Measurements from ENCODE around the gene SUMO4. TPM values are rescaled to one million over a fixed set of nuclear protein-coding genes. Genes with fewer than 3 reads are reported as not detected.
A peak's percentile ranks its signal among the peaks of the same experiment; 100 is the strongest.
"Not testable (repeated sequence)": the region's sequence is repeated elsewhere in the genome, so short reads cannot be mapped to it uniquely, and the experiment has no call there.

The SUMO4 gene
- total RNA-seq, 6 experiments from 2014 or later, result 0.28 to 0.63 (median 0.32) TPM

GRCh38 chr6:149441740-149442139 is 41.7 kb downstream of the SUMO4 start:
- Mint-ChIP-seq H3K27ac (no peak overlapping the region), H3K36me3 (ENCODE audit: low read depth) (no peaks in the 10 kb centered on the region), H3K4me3 (no peak overlapping the region), H3K27me3 (ENCODE audit: insufficient read depth) (peaks cover 9% of the 10 kb centered on the region), H3K4me1 (ENCODE audit: low read depth) (peaks cover 35% of the 10 kb centered on the region), H3K9me3 (no peaks in the 10 kb centered on the region)
- no peak for TF ChIP-seq CTCF (IDR thresholded peaks at IDR 0.05)
- DNase-seq, result no peak

- Mint-ChIP-seq H3K27ac (peak overlapping the region; percentile 69), H3K4me1 (ENCODE audit: low read depth) (peaks cover 35% of the 10 kb centered on the region), H3K27me3 (ENCODE audit: insufficient read depth) (peaks cover 15% of the 10 kb centered on the region), H3K4me3 (peak overlapping the region; percentile 25; the same call in 1 of the 2 replicates), H3K36me3 (ENCODE audit: low read depth) (no peaks in the 10 kb centered on the region), H3K9me3 (no peaks in the 10 kb centered on the region)
- TF ChIP-seq CTCF (IDR thresholded peaks at IDR 0.05), result no peak
- DNase-seq, result peak; percentile 55
These were observed 43.5 kb downstream of the SUMO4 start for GRCh38 chr6:149443411-149444181.

GRCh38 chr6:149444360-149445094 is 44.5 kb downstream of the SUMO4 start:
- H3K9me3 Mint-ChIP-seq; H3K36me3 Mint-ChIP-seq (ENCODE audit: low read depth); H3K4me3 Mint-ChIP-seq; DNase-seq; H3K27ac Mint-ChIP-seq: not testable (repeated sequence)
- peaks cover 28% of the 10 kb centered on the region for H3K4me1 Mint-ChIP-seq (ENCODE audit: low read depth)
- peaks cover 16% of the 10 kb centered on the region for H3K27me3 Mint-ChIP-seq (ENCODE audit: insufficient read depth)

- Mint-ChIP-seq H3K4me1 (ENCODE audit: low read depth) (peaks cover 22% of the 10 kb centered on the region), H3K27ac (no peak overlapping the region), H3K27me3 (ENCODE audit: insufficient read depth) (peaks cover 21% of the 10 kb centered on the region), H3K4me3 (no peak overlapping the region), H3K36me3 (ENCODE audit: low read depth) (no peaks in the 10 kb centered on the region), H3K9me3 (no peaks in the 10 kb centered on the region)
- no peak for DNase-seq
- TF ChIP-seq CTCF (IDR thresholded peaks at IDR 0.05), result no peak
These were observed 45.0 kb downstream of the SUMO4 start for GRCh38 chr6:149445095-149445466.

- DNase-seq, result no peak
- peaks cover 19% of the 10 kb centered on the region for H3K4me1 Mint-ChIP-seq (ENCODE audit: low read depth)
- no peaks in the 10 kb centered on the region for H3K9me3 Mint-ChIP-seq
- peaks cover 26% of the 10 kb centered on the region for H3K27me3 Mint-ChIP-seq (ENCODE audit: insufficient read depth)
- no peak for TF ChIP-seq CTCF (IDR thresholded peaks at IDR 0.05)
- no peak overlapping the region for H3K4me3 Mint-ChIP-seq
- H3K36me3 Mint-ChIP-seq (ENCODE audit: low read depth), result no peaks in the 10 kb centered on the region
- H3K27ac Mint-ChIP-seq, result no peak overlapping the region
These were observed 45.5 kb downstream of the SUMO4 start for GRCh38 chr6:149445573-149445972.

GRCh38 chr6:149446791-149447376 is 46.8 kb downstream of the SUMO4 start:
- Mint-ChIP-seq H3K27me3 (ENCODE audit: insufficient read depth) (peaks cover 26% of the 10 kb centered on the region), H3K4me1 (ENCODE audit: low read depth) (peaks cover 10% of the 10 kb centered on the region), H3K36me3 (ENCODE audit: low read depth) (no peaks in the 10 kb centered on the region), H3K4me3 (no peak overlapping the region), H3K27ac (no peak overlapping the region), H3K9me3 (no peaks in the 10 kb centered on the region)
- DNase-seq, result no peak
- TF ChIP-seq CTCF (IDR thresholded peaks at IDR 0.05), result no peak

Data from HFFc6 (cell line).